ENCODE results near the gene FMO5. TPM values are rescaled to one million over a fixed set of nuclear protein-coding genes. Genes with fewer than 3 reads are reported as not detected.

FMO5 gene
- total RNA-seq, 4 donors from 2014 or later = 1.7 to 9.1 (median 3.3) TPM

Other genes with a start within 250 kb of the FMO5 start
- gene PRKAB2, start 52.9 kb downstream of the FMO5 start, total RNA-seq = 10 to 100 TPM in 3 of 4 donors, 1 to 10 TPM in 1; 9.9 to 13.7 (median 12.8) TPM
- 10 to 100 TPM; 16.5 to 22.2 (median 17.3) TPM for gene CHD1L, start 17.3 kb upstream of the FMO5 start, total RNA-seq